Measurements from ENCODE around the gene TRAPPC2L. TPM values are rescaled to one million over a fixed set of nuclear protein-coding genes. Genes with fewer than 3 reads are reported as not detected.

TRAPPC2L gene
- total and polyA plus RNA-seq, 2 experiments from 2014 or later: 59.3 to 167 TPM

DNA sequence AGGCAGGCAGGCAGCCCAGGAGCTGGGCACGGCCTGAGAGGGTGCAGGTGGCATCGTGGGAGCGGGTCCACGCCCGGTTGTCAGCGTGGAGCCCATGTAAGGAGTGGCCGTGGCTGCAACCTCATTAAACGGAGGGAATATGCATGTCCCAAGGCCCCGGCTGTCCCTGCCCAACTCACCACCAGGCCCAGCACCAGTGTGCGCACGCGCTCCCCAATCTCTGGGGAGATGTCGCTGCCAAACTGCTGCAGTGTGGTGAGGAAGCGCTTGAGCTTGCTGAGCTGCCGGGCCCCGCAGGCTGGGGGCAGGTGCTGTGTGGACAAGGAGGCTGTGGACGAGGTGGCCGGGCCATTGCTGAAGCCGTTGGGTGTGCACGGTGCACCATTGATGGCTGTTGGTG, 35.1 kb downstream of the TRAPPC2L start (continued):
- TF ChIP-seq, protein P1, sequence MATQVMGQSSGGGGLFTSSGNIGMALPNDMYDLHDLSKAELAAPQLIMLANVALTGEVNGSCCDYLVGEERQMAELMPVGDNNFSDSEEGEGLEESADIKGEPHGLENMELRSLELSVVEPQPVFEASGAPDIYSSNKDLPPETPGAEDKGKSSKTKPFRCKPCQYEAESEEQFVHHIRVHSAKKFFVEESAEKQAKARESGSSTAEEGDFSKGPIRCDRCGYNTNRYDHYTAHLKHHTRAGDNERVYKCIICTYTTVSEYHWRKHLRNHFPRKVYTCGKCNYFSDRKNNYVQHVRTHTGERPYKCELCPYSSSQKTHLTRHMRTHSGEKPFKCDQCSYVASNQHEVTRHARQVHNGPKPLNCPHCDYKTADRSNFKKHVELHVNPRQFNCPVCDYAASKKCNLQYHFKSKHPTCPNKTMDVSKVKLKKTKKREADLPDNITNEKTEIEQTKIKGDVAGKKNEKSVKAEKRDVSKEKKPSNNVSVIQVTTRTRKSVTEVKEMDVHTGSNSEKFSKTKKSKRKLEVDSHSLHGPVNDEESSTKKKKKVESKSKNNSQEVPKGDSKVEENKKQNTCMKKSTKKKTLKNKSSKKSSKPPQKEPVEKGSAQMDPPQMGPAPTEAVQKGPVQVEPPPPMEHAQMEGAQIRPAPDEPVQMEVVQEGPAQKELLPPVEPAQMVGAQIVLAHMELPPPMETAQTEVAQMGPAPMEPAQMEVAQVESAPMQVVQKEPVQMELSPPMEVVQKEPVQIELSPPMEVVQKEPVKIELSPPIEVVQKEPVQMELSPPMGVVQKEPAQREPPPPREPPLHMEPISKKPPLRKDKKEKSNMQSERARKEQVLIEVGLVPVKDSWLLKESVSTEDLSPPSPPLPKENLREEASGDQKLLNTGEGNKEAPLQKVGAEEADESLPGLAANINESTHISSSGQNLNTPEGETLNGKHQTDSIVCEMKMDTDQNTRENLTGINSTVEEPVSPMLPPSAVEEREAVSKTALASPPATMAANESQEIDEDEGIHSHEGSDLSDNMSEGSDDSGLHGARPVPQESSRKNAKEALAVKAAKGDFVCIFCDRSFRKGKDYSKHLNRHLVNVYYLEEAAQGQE (IDR thresholded peaks at IDR 0.05; ENCODE audit: unreplicated experiment): no peak
- TF ChIP-seq ZNF331 (CRISPR knock-in tag; IDR thresholded peaks at IDR 0.05; ENCODE audit: low read depth) (no peak), CREB1 (CRISPR knock-in tag; IDR thresholded peaks at IDR 0.05; ENCODE audit: low read depth) (no peak), CTCF (conservative IDR thresholded peaks at IDR 0.05; ENCODE audit: low read depth in 2 of 2) (no peak), JUNB (IDR thresholded peaks at IDR 0.05; ENCODE audit: unreplicated experiment) (no peak), EZH2phosphoT487 (IDR thresholded peaks at IDR 0.05; ENCODE audit: unreplicated experiment) (no peak), STAT1 (IDR thresholded peaks at IDR 0.05; ENCODE audit: unreplicated experiment) (no peak), POLR2AphosphoS5 (IDR thresholded peaks at IDR 0.05; ENCODE audit: low read depth) (no peak)

GRCh38 chr16:88893127-88893968, 36.4 kb downstream of the TRAPPC2L start:
- peaks cover 2% of the 10 kb centered on the region; the same call in 1 of the 3 replicates for H3K4me1 Mint-ChIP-seq
- no peak for ATAC-seq
- no peak for DNase-seq (ENCODE audit: low spot score)
- H3K9me3 Mint-ChIP-seq: peaks cover 8% of the 10 kb centered on the region
- H3K36me3 Mint-ChIP-seq (ENCODE audit: low read depth): peaks cover 3% of the 10 kb centered on the region; the same call in 1 of the 3 replicates
- peaks cover 16% of the 10 kb centered on the region for H3K27me3 Mint-ChIP-seq (ENCODE audit: insufficient read depth, low read depth, poor library complexity)
- Histone ChIP-seq H3K4me2 (no peak overlapping the region), H3K4me1 (ENCODE audit: insufficient read depth) (no peaks in the 10 kb centered on the region), H3F3A (replicated peaks; ENCODE audit: low read depth) (no peaks in the 10 kb centered on the region), H3K27ac (ENCODE audit: low read depth) (no peak overlapping the region), H2AFZ (no peak overlapping the region), H3K79me2 (replicated peaks; ENCODE audit: insufficient read depth) (no peaks in the 10 kb centered on the region), H3K4me3 (no peak overlapping the region), H3K36me3 (ENCODE audit: insufficient read depth) (no peaks in the 10 kb centered on the region), H3K27me3 (ENCODE audit: insufficient read depth) (no peaks in the 10 kb centered on the region), H4K20me1 (replicated peaks; ENCODE audit: insufficient read depth) (no peaks in the 10 kb centered on the region), H3K9me2 (ENCODE audit: insufficient read depth) (no peaks in the 10 kb centered on the region)
- no peak overlapping the region for H3K27ac Mint-ChIP-seq
- TF ChIP-seq NANOG (IDR thresholded peaks at IDR 0.05; ENCODE audit: borderline replicate concordance) (no peak), POLR2AphosphoS5 (IDR thresholded peaks at IDR 0.05; ENCODE audit: low read depth) (no peak), ZNF331 (CRISPR knock-in tag; IDR thresholded peaks at IDR 0.05; ENCODE audit: low read depth) (no peak), EZH2 (IDR thresholded peaks at IDR 0.05; ENCODE audit: low read depth, unreplicated experiment) (no peak), EZH2phosphoT487 (IDR thresholded peaks at IDR 0.05; ENCODE audit: unreplicated experiment) (no peak), ZNF462 (CRISPR knock-in tag; IDR thresholded peaks at IDR 0.05) (no peak)
- H3K4me3 Mint-ChIP-seq: no peak overlapping the region
